Measurements from ENCODE around the gene GALR2. TPM values are rescaled to one million over a fixed set of nuclear protein-coding genes. Genes with fewer than 3 reads are reported as not detected.

The GALR2 gene
- total and polyA plus RNA-seq, 10 of the 15 experiments (the other 5 are each of a cell fraction or from before 2014, with no cell fraction given), result 0.06 to 1.2 (median 0.22) TPM; not detected in 5

- in situ Hi-C loops (cut with MboI) (no loop called here), intact Hi-C loops (cut with micrococcal nuclease; ENCODE audit: unreplicated experiment) (no loop called here)
- CTCF ChIA-PET, result interaction anchor here (2.2 to 7.6 kb wide), 2 partner anchors 91 to 175 kb away, joined by 13 to 40 read pairs; no protein-coding TSS in a partner anchor
- POLR2A ChIA-PET, result interaction anchor here (1.0 kb wide), 1 partner anchor 160 kb away, joined by 4 read pairs; the partner anchor contains the start of gene UBALD2
- Histone ChIP-seq H3K4me1 (ENCODE audit: control insufficient read depth, insufficient read depth, low read length) (peaks cover 6% of the 10 kb centered on the region), H3K79me2 (ENCODE audit: control insufficient read depth, insufficient read depth, low read length) (peaks cover 14% of the 10 kb centered on the region), H3K27ac (ENCODE audit: control insufficient read depth, insufficient read depth) (no peak overlapping the region), H4K20me1 (ENCODE audit: control insufficient read depth, insufficient read depth) (no peaks in the 10 kb centered on the region), H2AFZ (ENCODE audit: control insufficient read depth, low read depth, low read length) (no peak overlapping the region), H3K4me3 (no peak overlapping the region), H3K36me3 (ENCODE audit: control insufficient read depth in 2 of 2, insufficient read depth in 2 of 2, low read length in 1 of 2) (peaks cover 1 to 10% of the 10 kb centered on the region in 2 experiments; a peak in 3 of 4 replicates), H3K4me2 (ENCODE audit: control insufficient read depth, insufficient read depth) (no peak overlapping the region), H3K9me3 (replicated peaks; ENCODE audit: control insufficient read depth, insufficient read depth, low read length) (no peaks in the 10 kb centered on the region; the same call in 2 of the 3 replicates), H3K27me3 (replicated peaks in 1 of 2; ENCODE audit: control insufficient read depth in 2 of 2, insufficient read depth in 2 of 2, low read length in 1 of 2) (no peaks in the 10 kb centered on the region), H3K9ac (ENCODE audit: control insufficient read depth, insufficient read depth, low read length) (no peak overlapping the region)
- WGBS (ENCODE audit: insufficient coverage, insufficient replicate concordance, low lambda C conversion rate, missing lambda C conversion rate), result 94% methylated on average over 5 of the region's 5 CpGs
- no peak for ATAC-seq
- no TSS peak for BruUV-seq (replicated peaks)
- TF ChIP-seq PAX8 (IDR thresholded peaks at IDR 0.05) (no peak), SIX5 (IDR thresholded peaks at IDR 0.05; ENCODE audit: low read depth, low read length, severe bottlenecking) (no peak), BCL11A (IDR thresholded peaks at IDR 0.05; ENCODE audit: low read depth, low read length) (no peak), RAD21 (IDR thresholded peaks at IDR 0.05; ENCODE audit: insufficient read depth, low read depth, low read length) (no peak), CBFB (IDR thresholded peaks at IDR 0.05; ENCODE audit: low read depth) (no peak), SKIL (IDR thresholded peaks at IDR 0.05; ENCODE audit: low read depth, poor library complexity, severe bottlenecking) (no peak), NFYA (IDR thresholded peaks at IDR 0.05; ENCODE audit: borderline replicate concordance, low read depth, low read length) (no peak), NFIC (IDR thresholded peaks at IDR 0.05; ENCODE audit: low read depth, low read length) (no peak), SP1 (IDR thresholded peaks at IDR 0.05; ENCODE audit: low read depth, low read length) (no peak), TCF3 (IDR thresholded peaks at IDR 0.05; ENCODE audit: borderline replicate concordance, insufficient read depth, low read depth, low read length) (no peak), NFYB (IDR thresholded peaks at IDR 0.05; ENCODE audit: insufficient read depth, low read depth, low read length) (no peak), HSF1 (IDR thresholded peaks at IDR 0.05; ENCODE audit: low read depth, low read length) (no peak)
- TF ChIP-seq, protein P1, sequence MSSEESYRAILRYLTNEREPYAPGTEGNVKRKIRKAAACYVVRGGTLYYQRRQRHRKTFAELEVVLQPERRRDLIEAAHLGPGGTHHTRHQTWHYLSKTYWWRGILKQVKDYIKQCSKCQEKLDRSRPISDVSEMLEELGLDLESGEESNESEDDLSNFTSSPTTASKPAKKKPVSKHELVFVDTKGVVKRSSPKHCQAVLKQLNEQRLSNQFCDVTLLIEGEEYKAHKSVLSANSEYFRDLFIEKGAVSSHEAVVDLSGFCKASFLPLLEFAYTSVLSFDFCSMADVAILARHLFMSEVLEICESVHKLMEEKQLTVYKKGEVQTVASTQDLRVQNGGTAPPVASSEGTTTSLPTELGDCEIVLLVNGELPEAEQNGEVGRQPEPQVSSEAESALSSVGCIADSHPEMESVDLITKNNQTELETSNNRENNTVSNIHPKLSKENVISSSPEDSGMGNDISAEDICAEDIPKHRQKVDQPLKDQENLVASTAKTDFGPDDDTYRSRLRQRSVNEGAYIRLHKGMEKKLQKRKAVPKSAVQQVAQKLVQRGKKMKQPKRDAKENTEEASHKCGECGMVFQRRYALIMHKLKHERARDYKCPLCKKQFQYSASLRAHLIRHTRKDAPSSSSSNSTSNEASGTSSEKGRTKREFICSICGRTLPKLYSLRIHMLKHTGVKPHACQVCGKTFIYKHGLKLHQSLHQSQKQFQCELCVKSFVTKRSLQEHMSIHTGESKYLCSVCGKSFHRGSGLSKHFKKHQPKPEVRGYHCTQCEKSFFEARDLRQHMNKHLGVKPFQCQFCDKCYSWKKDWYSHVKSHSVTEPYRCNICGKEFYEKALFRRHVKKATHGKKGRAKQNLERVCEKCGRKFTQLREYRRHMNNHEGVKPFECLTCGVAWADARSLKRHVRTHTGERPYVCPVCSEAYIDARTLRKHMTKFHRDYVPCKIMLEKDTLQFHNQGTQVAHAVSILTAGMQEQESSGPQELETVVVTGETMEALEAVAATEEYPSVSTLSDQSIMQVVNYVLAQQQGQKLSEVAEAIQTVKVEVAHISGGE (CRISPR knock-in tag; IDR thresholded peaks at IDR 0.05), result no peak
- SMC1A ChIA-PET (ENCODE audit: uncharacterized antibody, unreplicated experiment), result no interaction called here
- RAD21 ChIA-PET (ENCODE audit: unreplicated experiment), result interaction anchor here (1.2 kb wide), 1 partner anchor 99 kb away, joined by 3 read pairs; no protein-coding TSS in a partner anchor
- no peak for DNase-seq (ENCODE audit: low read depth, low spot score)
- no peak for FAIRE-seq
Observed at GRCh38 chr17:76104896-76105231, 30.3 kb downstream of the GALR2 start.

Data from GM12878 (cell line).